Measurements from ENCODE around the gene CDNF.

GRCh38 chr10:14823966-14824365, 13.9 kb downstream of the CDNF start:
- TF ChIP-seq POLR2A (IDR thresholded peaks at IDR 0.05) (no peak), CTCF (IDR thresholded peaks at IDR 0.05) (no peak), EP300 (IDR thresholded peaks at IDR 0.05) (no peak), POLR2AphosphoS5 (IDR thresholded peaks at IDR 0.05) (no peak)
